ENCODE measurements around the gene STK32C.

STK32C gene

DNA sequence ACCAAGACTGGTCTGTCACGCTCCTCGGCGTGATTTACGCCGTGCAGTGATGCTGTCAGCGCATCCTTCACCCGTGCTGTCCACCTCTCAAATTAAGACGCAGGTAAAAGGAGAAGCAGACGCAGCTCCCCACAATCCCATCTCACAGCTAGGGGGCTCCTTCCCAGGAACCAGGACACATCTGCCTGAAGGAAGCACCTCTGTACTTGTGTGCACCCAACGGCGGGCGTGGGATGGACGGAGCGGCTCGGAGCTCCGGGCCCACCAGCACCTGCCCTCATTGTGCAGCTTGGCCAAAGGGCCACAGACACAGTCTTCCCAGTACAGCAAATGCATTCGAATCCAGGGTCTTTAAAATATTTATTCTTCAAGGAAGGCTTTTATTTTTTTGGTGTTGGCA is 55.3 kb downstream of the STK32C start:
- Histone ChIP-seq H2AK5ac (ENCODE audit: low read length) (no peak overlapping the region), H3K23ac (ENCODE audit: low read length) (no peak overlapping the region), H3K9ac (ENCODE audit: low read length) (no peak overlapping the region), H3K36me3 (ENCODE audit: control insufficient read depth, insufficient read depth, low read length) (no peaks in the 10 kb centered on the region), H2BK15ac (replicated peaks; ENCODE audit: low read depth) (no peak overlapping the region), H3K79me1 (ENCODE audit: low read length) (no peaks in the 10 kb centered on the region), H3K4me3 (ENCODE audit: low read length) (no peak overlapping the region), H3K4ac (ENCODE audit: low read depth, low read length) (no peak overlapping the region), H3K56ac (ENCODE audit: low read length) (no peak overlapping the region), H3K27ac (ENCODE audit: low read depth, low read length) (no peak overlapping the region), H3K4me1 (ENCODE audit: control insufficient read depth, low read depth, low read length) (peaks cover 2% of the 10 kb centered on the region), H4K8ac (ENCODE audit: low read depth, low read length) (no peak overlapping the region), H2BK120ac (ENCODE audit: low read depth, low read length) (no peak overlapping the region), H3K27me3 (ENCODE audit: insufficient read depth, low read length, poor library complexity) (no peaks in the 10 kb centered on the region), H2BK5ac (ENCODE audit: low read length) (no peak overlapping the region), H3K4me2 (ENCODE audit: low read length) (no peak overlapping the region), H4K5ac (ENCODE audit: low read length) (no peak overlapping the region), H3K18ac (ENCODE audit: low read length) (no peak overlapping the region), H3K79me2 (ENCODE audit: control insufficient read depth, insufficient read depth, low read length) (no peaks in the 10 kb centered on the region)
- peak; percentile 25 for DNase-seq
- no CpG with 5 or more reads among the region's 17 CpGs for WGBS (ENCODE audit: extremely low coverage, insufficient coverage, low lambda C conversion rate)

DNA sequence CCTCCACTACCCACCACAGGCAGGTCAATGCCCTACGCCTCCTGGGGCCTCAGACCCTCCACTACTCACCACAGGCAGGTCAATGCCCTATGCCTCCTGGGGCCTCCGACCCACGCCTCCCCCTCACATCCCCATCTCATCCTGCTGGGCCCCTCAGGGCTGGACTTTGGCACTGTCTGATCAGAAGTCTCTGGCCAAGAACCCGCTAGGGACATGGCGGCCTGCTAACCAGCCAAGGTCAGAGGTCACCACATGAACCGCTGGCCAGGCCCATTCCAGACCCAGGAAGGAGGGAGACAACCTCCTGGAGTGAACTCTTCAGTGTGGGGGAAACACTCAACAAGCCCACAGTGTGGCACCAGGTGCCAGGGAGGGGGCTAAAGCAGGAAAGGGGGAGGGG is 55.8 kb downstream of the STK32C start:
- Histone ChIP-seq H3K4me3 (ENCODE audit: low read length) (no peak overlapping the region), H4K8ac (ENCODE audit: low read depth, low read length) (no peak overlapping the region)

DNA sequence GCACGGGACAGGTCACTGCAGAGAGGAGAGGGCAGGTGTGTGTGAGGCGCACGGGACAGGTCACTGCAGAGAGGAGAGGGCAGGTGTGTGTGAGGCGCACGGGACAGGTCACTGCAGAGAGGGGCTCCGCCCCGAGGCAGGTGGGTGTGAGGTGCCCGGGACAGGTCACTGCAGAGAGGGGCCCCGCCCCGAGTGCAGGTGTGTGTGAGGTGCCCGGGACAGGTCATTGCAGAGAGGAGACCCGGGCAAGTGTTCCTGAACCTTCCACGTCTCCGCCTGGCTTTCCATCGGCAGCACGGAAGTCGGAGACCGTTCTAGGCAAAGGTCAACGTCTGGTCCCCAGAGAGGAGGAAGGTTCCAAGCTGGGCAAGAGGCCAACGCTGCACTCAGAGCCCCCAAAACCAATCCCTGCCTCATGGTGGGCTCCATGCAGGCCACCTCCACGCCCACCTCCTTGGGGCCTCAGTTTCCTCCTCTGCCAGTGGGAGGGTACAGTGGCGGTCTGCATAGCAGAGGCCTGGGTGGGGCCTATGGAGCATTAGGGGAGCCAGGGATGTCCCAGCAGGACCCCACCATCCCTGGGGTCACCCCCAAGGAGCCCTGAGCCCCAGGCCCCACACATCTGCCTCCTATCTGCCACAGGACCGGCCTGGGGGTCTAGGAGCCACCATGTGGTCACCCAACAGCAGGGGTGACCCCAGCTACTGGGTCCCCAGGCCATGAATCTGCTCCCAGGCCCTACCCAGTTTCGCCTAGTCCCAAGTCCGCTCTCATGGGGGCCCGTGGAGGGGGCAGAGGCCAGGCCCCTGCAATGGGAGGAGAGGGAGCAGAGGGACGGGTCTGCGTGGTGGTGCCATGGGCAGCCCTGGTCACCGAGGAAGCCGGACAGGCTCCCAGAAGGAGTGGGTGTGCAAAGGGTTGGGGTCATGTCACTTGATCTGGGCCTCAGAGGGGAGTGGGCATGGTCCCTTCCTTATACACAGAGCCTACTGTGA is 57.0 kb downstream of the STK32C start:
- peaks cover 2% of the 10 kb centered on the region for H3K4me1 ChIP-seq (ENCODE audit: control insufficient read depth, low read depth, low read length)
- WGBS (ENCODE audit: extremely low coverage, insufficient coverage, low lambda C conversion rate): no CpG with 5 or more reads among the region's 30 CpGs
- H3K4me2 ChIP-seq (ENCODE audit: low read length): no peak overlapping the region
- no peak overlapping the region for H3K23ac ChIP-seq (ENCODE audit: low read length)
- no peak overlapping the region for H2BK120ac ChIP-seq (ENCODE audit: low read depth, low read length)
- no peak overlapping the region for H3K18ac ChIP-seq (ENCODE audit: low read length)
- no peak overlapping the region for H2BK5ac ChIP-seq (ENCODE audit: low read length)
- H4K5ac ChIP-seq (ENCODE audit: low read length): no peak overlapping the region
- DNase-seq: no peak
- H2BK15ac ChIP-seq (replicated peaks; ENCODE audit: low read depth): no peak overlapping the region
- H3K27ac ChIP-seq (ENCODE audit: low read depth, low read length): no peak overlapping the region
- H3K56ac ChIP-seq (ENCODE audit: low read length): no peak overlapping the region
- H3K79me2 ChIP-seq (ENCODE audit: control insufficient read depth, insufficient read depth, low read length): no peaks in the 10 kb centered on the region
- no peaks in the 10 kb centered on the region for H3K36me3 ChIP-seq (ENCODE audit: control insufficient read depth, insufficient read depth, low read length)
- no peaks in the 10 kb centered on the region for H3K79me1 ChIP-seq (ENCODE audit: low read length)
- no peak overlapping the region for H2AK5ac ChIP-seq (ENCODE audit: low read length)
- H4K8ac ChIP-seq (ENCODE audit: low read depth, low read length): no peak overlapping the region
- H3K4ac ChIP-seq (ENCODE audit: low read depth, low read length): no peak overlapping the region
- H3K4me3 ChIP-seq (ENCODE audit: low read length): no peak overlapping the region
- H3K27me3 ChIP-seq (ENCODE audit: insufficient read depth, low read length, poor library complexity): no peaks in the 10 kb centered on the region
- no peak overlapping the region for H3K9ac ChIP-seq (ENCODE audit: low read length)

More for the DNA sequence above, 55.8 kb downstream of the STK32C start:
- Histone ChIP-seq H3K4me2 (ENCODE audit: low read length) (no peak overlapping the region), H3K79me1 (ENCODE audit: low read length) (no peaks in the 10 kb centered on the region), H3K27ac (ENCODE audit: low read depth, low read length) (no peak overlapping the region), H3K9ac (ENCODE audit: low read length) (no peak overlapping the region), H2BK120ac (ENCODE audit: low read depth, low read length) (no peak overlapping the region), H3K79me2 (ENCODE audit: control insufficient read depth, insufficient read depth, low read length) (no peaks in the 10 kb centered on the region), H3K27me3 (ENCODE audit: insufficient read depth, low read length, poor library complexity) (no peaks in the 10 kb centered on the region), H3K23ac (ENCODE audit: low read length) (no peak overlapping the region), H2BK15ac (replicated peaks; ENCODE audit: low read depth) (no peak overlapping the region), H3K4ac (ENCODE audit: low read depth, low read length) (no peak overlapping the region), H3K36me3 (ENCODE audit: control insufficient read depth, insufficient read depth, low read length) (no peaks in the 10 kb centered on the region), H4K5ac (ENCODE audit: low read length) (no peak overlapping the region), H3K56ac (ENCODE audit: low read length) (no peak overlapping the region), H2BK5ac (ENCODE audit: low read length) (no peak overlapping the region), H2AK5ac (ENCODE audit: low read length) (no peak overlapping the region), H3K4me1 (ENCODE audit: control insufficient read depth, low read depth, low read length) (peaks cover 2% of the 10 kb centered on the region), H3K18ac (ENCODE audit: low read length) (no peak overlapping the region)
- WGBS (ENCODE audit: extremely low coverage, insufficient coverage, low lambda C conversion rate): no CpG with 5 or more reads among the region's 6 CpGs
- no peak for DNase-seq

DNA sequence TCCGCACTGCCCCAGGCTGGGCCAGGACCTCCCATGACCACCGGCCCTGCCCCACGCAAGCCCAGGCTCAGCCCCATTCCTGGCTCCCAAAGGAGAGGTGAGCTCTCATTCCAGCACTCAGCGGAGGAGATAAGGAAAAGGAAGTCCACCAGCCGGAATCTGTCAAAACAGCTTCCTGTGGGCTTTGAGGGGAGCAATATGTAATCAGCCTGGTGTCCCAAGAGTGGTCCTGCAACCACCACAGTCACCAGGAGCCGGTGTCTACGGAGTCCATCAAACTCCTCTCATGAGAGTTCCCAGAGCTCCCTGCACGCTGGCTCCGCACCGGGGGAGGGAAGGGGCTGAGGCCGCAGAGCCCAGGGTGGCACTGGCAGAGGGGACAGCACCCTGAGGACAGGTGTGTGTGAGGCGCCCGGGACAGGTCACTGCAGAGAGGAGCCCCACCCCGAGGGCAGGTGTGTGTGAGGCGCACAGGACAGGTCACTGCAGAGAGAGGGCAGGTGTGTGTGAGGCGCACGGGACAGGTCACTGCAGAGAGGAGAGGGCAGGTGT is 57.9 kb downstream of the STK32C start:
- Histone ChIP-seq H2BK5ac (ENCODE audit: low read length) (no peak overlapping the region), H3K23ac (ENCODE audit: low read length) (no peak overlapping the region), H2AK5ac (ENCODE audit: low read length) (no peak overlapping the region), H3K4ac (ENCODE audit: low read depth, low read length) (no peak overlapping the region), H3K9ac (ENCODE audit: low read length) (no peak overlapping the region), H3K79me2 (ENCODE audit: control insufficient read depth, insufficient read depth, low read length) (no peaks in the 10 kb centered on the region), H3K4me2 (ENCODE audit: low read length) (no peak overlapping the region), H3K27ac (ENCODE audit: low read depth, low read length) (no peak overlapping the region), H3K56ac (ENCODE audit: low read length) (no peak overlapping the region), H3K4me1 (ENCODE audit: control insufficient read depth, low read depth, low read length) (peaks cover 2% of the 10 kb centered on the region), H3K18ac (ENCODE audit: low read length) (no peak overlapping the region), H4K5ac (ENCODE audit: low read length) (no peak overlapping the region), H3K36me3 (ENCODE audit: control insufficient read depth, insufficient read depth, low read length) (no peaks in the 10 kb centered on the region), H4K8ac (ENCODE audit: low read depth, low read length) (no peak overlapping the region), H3K27me3 (ENCODE audit: insufficient read depth, low read length, poor library complexity) (no peaks in the 10 kb centered on the region), H3K4me3 (ENCODE audit: low read length) (no peak overlapping the region), H3K79me1 (ENCODE audit: low read length) (no peaks in the 10 kb centered on the region), H2BK15ac (replicated peaks; ENCODE audit: low read depth) (no peak overlapping the region), H2BK120ac (ENCODE audit: low read depth, low read length) (no peak overlapping the region)
- no CpG with 5 or more reads among the region's 17 CpGs for WGBS (ENCODE audit: extremely low coverage, insufficient coverage, low lambda C conversion rate)
- DNase-seq: no peak

DNA sequence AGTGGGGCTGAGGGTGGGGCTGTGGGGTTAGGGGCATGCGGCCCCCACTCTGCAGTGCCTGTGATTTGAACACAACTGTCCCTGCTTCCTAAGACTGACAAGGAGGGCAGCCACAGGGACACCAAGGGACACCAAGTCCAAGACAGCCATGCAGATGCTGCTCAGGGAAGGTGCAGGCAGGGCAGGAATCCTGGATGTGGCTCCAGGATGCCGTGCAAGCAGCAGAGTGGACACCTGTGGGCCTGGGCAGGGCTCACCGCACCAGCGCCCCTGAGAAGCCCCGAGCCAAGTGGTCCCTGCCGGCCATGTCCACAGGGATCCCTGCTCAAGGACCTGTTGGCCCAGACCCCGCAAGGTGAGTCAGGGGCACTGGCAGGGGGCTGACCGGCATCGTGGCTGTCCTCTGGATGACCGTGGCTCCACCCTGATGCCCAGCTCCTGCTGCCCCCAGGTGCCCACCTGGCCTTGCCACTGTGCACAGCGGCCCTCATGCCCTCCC is 58.5 kb downstream of the STK32C start:
- no peak overlapping the region for H3K9ac ChIP-seq (ENCODE audit: low read length)
- no peak overlapping the region for H3K18ac ChIP-seq (ENCODE audit: low read length)
- H3K27ac ChIP-seq (ENCODE audit: low read depth, low read length): no peak overlapping the region
- H3K56ac ChIP-seq (ENCODE audit: low read length): peak overlapping the region; percentile 49
- H2AK5ac ChIP-seq (ENCODE audit: low read length): no peak overlapping the region
- H3K79me2 ChIP-seq (ENCODE audit: control insufficient read depth, insufficient read depth, low read length): no peaks in the 10 kb centered on the region
- H4K8ac ChIP-seq (ENCODE audit: low read depth, low read length): no peak overlapping the region
- no peaks in the 10 kb centered on the region for H3K79me1 ChIP-seq (ENCODE audit: low read length)
- no peak overlapping the region for H2BK15ac ChIP-seq (replicated peaks; ENCODE audit: low read depth)
- H3K4ac ChIP-seq (ENCODE audit: low read depth, low read length): no peak overlapping the region
- no peak overlapping the region for H3K4me2 ChIP-seq (ENCODE audit: low read length)
- no peaks in the 10 kb centered on the region for H3K27me3 ChIP-seq (ENCODE audit: insufficient read depth, low read length, poor library complexity)
- peaks cover 2% of the 10 kb centered on the region for H3K4me1 ChIP-seq (ENCODE audit: control insufficient read depth, low read depth, low read length)
- no peak overlapping the region for H3K4me3 ChIP-seq (ENCODE audit: low read length)
- no peaks in the 10 kb centered on the region for H3K36me3 ChIP-seq (ENCODE audit: control insufficient read depth, insufficient read depth, low read length)
- no peak overlapping the region for H3K23ac ChIP-seq (ENCODE audit: low read length)
- no CpG with 5 or more reads among the region's 11 CpGs for WGBS (ENCODE audit: extremely low coverage, insufficient coverage, low lambda C conversion rate)
- DNase-seq: no peak
- no peak overlapping the region for H2BK5ac ChIP-seq (ENCODE audit: low read length)
- H4K5ac ChIP-seq (ENCODE audit: low read length): no peak overlapping the region
- H2BK120ac ChIP-seq (ENCODE audit: low read depth, low read length): no peak overlapping the region
